Breast epithelium (tissue), 4 donors: ENCODE data around the gene NEIL3. TPM values are rescaled to one million over a fixed set of nuclear protein-coding genes. Genes with fewer than 3 reads are reported as not detected.
A peak's percentile ranks its signal among the peaks of the same experiment; 100 is the strongest.
"Not testable (repeated sequence)": the region's sequence is repeated elsewhere in the genome, so short reads cannot be mapped to it uniquely, and the experiment has no call there.

Experiments used
- DNase-seq, 2 donors: peaks; one replicate each; pipeline ENCODE4 v3.0.0-alpha.2; 2019; ENCODE audit warnings: low spot score in 2 of 2
- H3K27ac ChIP-seq, 2 donors: fragments of 200-600 bp; sonication (generic) in 1 of 2; one replicate each; pipeline ENCODE4 v1.5.1; 2016 to 2019; ENCODE audit warnings: mild to moderate bottlenecking in 1 of 2
- H3K27me3 ChIP-seq, 2 donors: fragments of 200-600 bp; sonication (generic) in 1 of 2; one replicate each; pipeline versions ENCODE4 v1.5.1 to v1.6.0; 2017 to 2019; ENCODE audit warnings: control low read depth in 1 of 2, mild to moderate bottlenecking in 1 of 2
- H3K36me3 ChIP-seq: fragments of 200-600 bp; one replicate; pipeline ENCODE4 v1.5.1; 2019
- H3K4me1 ChIP-seq, 2 donors: fragments of 200-600 bp; sonication (generic); one replicate each; pipeline ENCODE4 v1.5.1; 2016 to 2019; ENCODE audit warnings: control low read depth in 1 of 2
- H3K4me3 ChIP-seq, 3 donors: fragments of 200-600 bp; sonication (generic); 1 replicate in 2 of 3; 2 replicates in 1 of 3; pipeline ENCODE4 v1.5.1; 2016 to 2019; ENCODE audit warnings: mild to moderate bottlenecking in 3 of 3, moderate library complexity in 2 of 3
- H3K9me3 ChIP-seq, 2 donors: fragments of 200-600 bp; sonication (generic) in 1 of 2; one replicate each; pipeline ENCODE4 v1.5.1; 2016 to 2019; ENCODE audit warnings: control low read depth in 1 of 2
- POLR2A ChIP-seq: fragments of 450-650 bp; IDR thresholded peaks from one replicate; pipeline ENCODE4 v1.6.1; 2016; ENCODE audit warnings: antibody characterized with exemption, mild to moderate bottlenecking, moderate library complexity
- POLR2AphosphoS5 ChIP-seq, 3 donors: sonication (generic); formaldehyde crosslinking; IDR thresholded peaks; one replicate each; pipeline ENCODE4 v1.6.1; 2017; ENCODE audit warnings: antibody characterized with exemption in 3 of 3
- intact Hi-C: fragments of 100-400 bp; cut with DNase I; formaldehyde crosslinking; loops from one replicate; pipeline ENCODE4 v1.15.1; 2023; ENCODE audit warnings: low total_unique reads
- total RNA-seq, 3 donors: library from RNA; depleted of rRNA; stranded (reverse); fragments of >200 nt; gene quantifications; one replicate each; pipeline ENCODE4 v1.1.0, GENCODE V29; 2016
- TF ChIP-seq, protein P1 (sequence below), 3 donors: fragments of 450-650 bp; IDR thresholded peaks; one replicate each; pipeline ENCODE4 v1.5.1; 2016 to 2017; ENCODE audit warnings: antibody characterized with exemption in 3 of 3, mild to moderate bottlenecking in 3 of 3, moderate library complexity in 3 of 3

Gene NEIL3
- total RNA-seq, 3 donors from 2014 or later: 0.32 TPM; not detected in 2

DNA sequence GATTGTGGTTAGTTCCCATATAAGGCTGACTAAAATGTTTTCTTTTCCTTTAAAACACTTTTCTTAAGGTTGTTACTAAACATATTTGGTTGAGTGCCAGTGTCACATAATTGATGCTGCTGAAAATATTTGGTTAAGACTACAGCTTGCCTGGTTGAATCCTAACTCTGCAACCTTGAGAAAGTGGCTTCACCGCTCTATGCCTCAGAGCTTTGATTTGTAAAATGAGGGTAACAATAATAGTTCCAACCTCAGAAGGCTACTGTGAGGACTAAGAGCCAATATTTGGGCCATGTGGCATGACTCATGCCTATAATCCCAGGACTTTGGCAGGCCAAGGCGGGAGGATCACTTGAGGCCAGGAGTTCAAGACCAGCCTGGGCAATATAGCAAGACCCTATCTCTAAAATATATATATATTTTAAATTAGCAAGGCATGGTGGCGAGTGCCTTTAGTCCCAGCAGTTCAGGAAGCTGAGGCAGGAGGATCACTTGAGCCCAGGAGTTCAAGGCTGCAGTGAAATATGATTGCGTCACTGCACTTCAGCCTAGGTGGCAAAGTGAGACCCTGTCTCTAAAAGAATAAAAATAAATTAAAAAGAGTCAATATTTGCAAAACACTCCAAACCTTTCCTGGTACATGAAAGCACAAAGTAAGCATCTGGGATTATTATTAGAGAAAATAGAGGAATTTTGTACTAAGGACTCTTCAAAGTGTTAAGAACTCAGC lies 7.1 kb upstream of the NEIL3 start:
- H3K9me3 ChIP-seq: peaks cover 6 to 10% of the 10 kb centered on the region in 2 donors
- no peaks in the 10 kb centered on the region for H3K27me3 ChIP-seq
- no peak for DNase-seq
- no peaks in the 10 kb centered on the region for H3K36me3 ChIP-seq
- H3K27ac ChIP-seq: peak overlapping the region in 1 of 2 donors; percentile 17
- no peak overlapping the region for H3K4me3 ChIP-seq
- TF ChIP-seq, protein P1, sequence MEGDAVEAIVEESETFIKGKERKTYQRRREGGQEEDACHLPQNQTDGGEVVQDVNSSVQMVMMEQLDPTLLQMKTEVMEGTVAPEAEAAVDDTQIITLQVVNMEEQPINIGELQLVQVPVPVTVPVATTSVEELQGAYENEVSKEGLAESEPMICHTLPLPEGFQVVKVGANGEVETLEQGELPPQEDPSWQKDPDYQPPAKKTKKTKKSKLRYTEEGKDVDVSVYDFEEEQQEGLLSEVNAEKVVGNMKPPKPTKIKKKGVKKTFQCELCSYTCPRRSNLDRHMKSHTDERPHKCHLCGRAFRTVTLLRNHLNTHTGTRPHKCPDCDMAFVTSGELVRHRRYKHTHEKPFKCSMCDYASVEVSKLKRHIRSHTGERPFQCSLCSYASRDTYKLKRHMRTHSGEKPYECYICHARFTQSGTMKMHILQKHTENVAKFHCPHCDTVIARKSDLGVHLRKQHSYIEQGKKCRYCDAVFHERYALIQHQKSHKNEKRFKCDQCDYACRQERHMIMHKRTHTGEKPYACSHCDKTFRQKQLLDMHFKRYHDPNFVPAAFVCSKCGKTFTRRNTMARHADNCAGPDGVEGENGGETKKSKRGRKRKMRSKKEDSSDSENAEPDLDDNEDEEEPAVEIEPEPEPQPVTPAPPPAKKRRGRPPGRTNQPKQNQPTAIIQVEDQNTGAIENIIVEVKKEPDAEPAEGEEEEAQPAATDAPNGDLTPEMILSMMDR (IDR thresholded peaks at IDR 0.05): no peak
- TF ChIP-seq POLR2A (no peak), POLR2AphosphoS5 (IDR thresholded peaks at IDR 0.05) (no peak)
- intact Hi-C loops: no loop called here
- no peaks in the 10 kb centered on the region for H3K4me1 ChIP-seq

DNA sequence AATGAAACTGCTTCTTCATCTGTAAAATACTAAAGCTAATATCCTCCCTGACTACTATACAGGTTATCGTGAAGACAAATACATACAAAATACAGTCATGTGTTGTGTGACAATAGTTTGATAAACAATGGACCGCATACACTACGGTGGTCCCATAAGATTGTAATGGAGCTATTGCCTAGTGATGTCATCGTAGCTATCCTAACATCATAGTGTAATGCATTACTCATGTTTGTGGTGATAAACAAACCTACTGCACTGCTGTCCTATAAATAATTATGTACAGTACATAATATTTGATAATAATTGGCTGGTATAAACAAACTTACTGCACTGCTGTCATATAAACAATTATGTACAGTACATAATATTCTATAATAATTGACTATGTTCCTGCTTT lies 5.6 kb upstream of the NEIL3 start:
- DNase-seq: no peak
- intact Hi-C loops: no loop called here
- Histone ChIP-seq H3K4me3 (no peak overlapping the region), H3K36me3 (no peaks in the 10 kb centered on the region), H3K9me3 (no peaks in the 10 kb centered on the region), H3K27ac (no peak overlapping the region), H3K27me3 (no peaks in the 10 kb centered on the region), H3K4me1 (no peaks in the 10 kb centered on the region)
- TF ChIP-seq, protein P1 (IDR thresholded peaks at IDR 0.05): no peak
- no peak for TF ChIP-seq POLR2A
- no peak for TF ChIP-seq POLR2AphosphoS5 (IDR thresholded peaks at IDR 0.05)

DNA sequence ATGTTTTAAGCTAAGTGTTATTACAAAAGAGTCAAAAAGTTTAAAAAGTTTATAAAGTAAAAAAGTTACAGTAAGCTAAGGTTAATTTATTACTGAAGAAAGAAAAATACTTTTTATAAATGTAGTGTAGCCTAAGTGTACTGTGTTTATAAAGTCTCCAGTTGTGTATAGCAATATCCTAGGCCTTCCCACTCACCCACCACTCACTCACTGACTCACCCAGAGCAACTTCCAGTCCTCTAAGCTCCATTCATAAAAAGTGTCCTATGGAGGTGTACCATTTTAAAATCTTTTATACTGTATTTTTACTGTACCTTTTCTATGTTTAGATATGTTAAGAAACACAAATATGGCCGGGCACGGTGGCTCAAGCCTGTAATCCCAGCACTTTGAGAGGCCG lies 4.8 kb upstream of the NEIL3 start:
- H3K27ac ChIP-seq, intact Hi-C loops, H3K4me1 ChIP-seq, H3K9me3 ChIP-seq, DNase-seq, H3K4me3 ChIP-seq, H3K27me3 ChIP-seq, H3K36me3 ChIP-seq: not testable (repeated sequence)

DNA sequence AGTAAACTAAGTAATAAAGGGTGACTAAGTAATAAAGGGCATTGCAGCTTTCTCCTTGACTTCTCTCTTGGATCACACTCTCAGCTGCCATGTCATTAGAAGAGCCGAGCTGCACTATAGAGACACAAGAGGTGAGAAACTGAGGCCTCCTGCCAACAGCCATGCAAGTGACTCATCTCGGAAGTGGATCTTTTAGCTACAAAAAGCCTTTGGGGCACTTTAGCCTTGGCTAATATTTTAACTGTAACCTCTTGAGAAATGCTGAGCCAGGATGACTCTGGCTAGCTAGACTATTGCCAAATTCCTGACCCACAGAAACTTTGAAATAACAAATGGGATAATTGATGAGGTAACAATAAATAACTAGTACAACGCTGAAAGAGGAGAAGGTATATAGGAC lies 1.5 kb upstream of the NEIL3 start:
- Histone ChIP-seq H3K27me3 (no peaks in the 10 kb centered on the region), H3K4me1 (no peaks in the 10 kb centered on the region), H3K36me3 (no peaks in the 10 kb centered on the region), H3K27ac (no peak overlapping the region), H3K9me3 (no peaks in the 10 kb centered on the region), H3K4me3 (no peak overlapping the region)
- TF ChIP-seq, protein P1 (IDR thresholded peaks at IDR 0.05): no peak
- TF ChIP-seq POLR2A: no peak
- TF ChIP-seq POLR2AphosphoS5 (IDR thresholded peaks at IDR 0.05): no peak
- intact Hi-C loops: no loop called here
- peak in 1 of 2 donors; percentile 55 for DNase-seq

DNA sequence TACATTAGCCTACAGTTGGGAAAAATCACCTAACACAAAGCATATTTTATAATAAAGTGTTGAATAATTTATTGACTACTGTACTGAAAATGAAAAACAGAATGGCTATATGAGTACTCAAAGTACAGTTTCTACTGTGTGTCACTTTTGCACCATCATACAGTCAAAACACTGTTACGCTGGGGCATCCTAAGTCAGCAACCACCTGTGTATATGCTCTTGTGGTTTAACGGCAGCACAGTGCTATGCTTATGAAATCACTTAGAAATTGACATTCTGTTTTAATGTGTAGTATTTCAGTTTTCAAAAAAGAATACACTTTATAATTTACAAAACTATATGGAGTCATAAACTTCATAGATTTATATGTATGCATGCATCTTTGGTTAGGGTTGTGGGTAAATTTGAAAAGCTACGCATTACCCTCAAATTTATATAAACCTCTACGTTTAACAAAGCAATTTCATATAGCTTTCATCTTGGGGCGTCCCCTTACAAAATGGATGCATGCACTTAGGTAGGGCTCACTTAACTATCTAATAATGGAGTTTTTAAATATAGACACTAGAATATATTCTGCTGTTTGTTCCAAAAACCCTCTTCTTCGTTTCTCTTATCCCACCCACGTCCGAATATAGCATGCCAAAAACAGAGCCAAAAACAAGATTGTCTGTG lies 690 bp upstream of the NEIL3 start:
- H3K27ac ChIP-seq: no peak overlapping the region
- H3K9me3 ChIP-seq: no peaks in the 10 kb centered on the region
- no peaks in the 10 kb centered on the region for H3K27me3 ChIP-seq
- H3K4me3 ChIP-seq: peak overlapping the region; percentile 53 to 77 (median 62)
- H3K36me3 ChIP-seq: no peaks in the 10 kb centered on the region
- H3K4me1 ChIP-seq: no peaks in the 10 kb centered on the region
- no peak for DNase-seq
- intact Hi-C loops: no loop called here
- no peak for TF ChIP-seq POLR2A
- TF ChIP-seq POLR2AphosphoS5 (IDR thresholded peaks at IDR 0.05): no peak
- TF ChIP-seq, protein P1 (IDR thresholded peaks at IDR 0.05): no peak
